ENCODE results near the gene PDE4D. TPM values are rescaled to one million over a fixed set of nuclear protein-coding genes. Genes with fewer than 3 reads are reported as not detected.

PDE4D gene
- total RNA-seq, 1 donor from 2014 or later = 39.2 TPM

DNA sequence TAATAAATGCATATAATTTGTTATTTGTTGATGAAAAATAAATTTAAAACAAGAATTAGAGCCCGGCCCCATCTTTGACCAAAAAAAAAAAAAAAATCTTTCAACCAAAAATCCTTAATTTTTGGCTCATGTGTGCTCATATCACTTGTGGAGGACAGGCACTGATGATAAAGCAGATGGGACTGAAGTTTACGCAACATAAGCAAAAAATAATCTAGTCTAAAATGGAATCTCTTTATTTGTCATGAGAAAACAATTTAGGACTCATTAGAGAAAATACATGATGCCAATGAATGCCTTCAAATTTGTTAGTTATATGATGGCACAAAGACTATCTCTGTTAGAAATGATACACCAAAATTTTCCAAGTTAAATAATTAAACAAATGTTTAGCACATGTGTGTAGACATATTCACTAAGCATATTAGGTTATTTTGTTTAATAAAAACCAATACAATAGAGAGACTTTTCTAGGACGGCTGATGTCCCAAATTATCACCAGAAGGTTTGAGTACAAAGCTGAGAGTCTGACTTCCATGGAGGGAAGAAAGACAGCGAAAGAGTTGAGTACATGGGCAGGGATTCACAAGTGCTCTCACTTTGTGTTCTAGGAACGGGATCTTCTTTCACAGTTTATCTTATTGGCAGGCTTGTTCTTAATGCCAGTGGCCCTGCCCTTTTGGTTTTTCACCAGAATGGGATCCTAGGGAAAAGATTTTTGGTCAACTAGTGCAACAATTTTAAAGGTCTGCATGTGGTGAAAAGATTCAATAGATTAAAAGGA is 689.2 kb downstream of the PDE4D start:
- Histone ChIP-seq H3K27me3 (ENCODE audit: control insufficient read depth, insufficient read depth, low read length) (no peaks in the 10 kb centered on the region), H3K4me3 (ENCODE audit: low read depth, low read length) (no peak overlapping the region), H3K36me3 (ENCODE audit: control insufficient read depth, insufficient read depth, low read length) (no peaks in the 10 kb centered on the region)
- TF ChIP-seq, protein P1, sequence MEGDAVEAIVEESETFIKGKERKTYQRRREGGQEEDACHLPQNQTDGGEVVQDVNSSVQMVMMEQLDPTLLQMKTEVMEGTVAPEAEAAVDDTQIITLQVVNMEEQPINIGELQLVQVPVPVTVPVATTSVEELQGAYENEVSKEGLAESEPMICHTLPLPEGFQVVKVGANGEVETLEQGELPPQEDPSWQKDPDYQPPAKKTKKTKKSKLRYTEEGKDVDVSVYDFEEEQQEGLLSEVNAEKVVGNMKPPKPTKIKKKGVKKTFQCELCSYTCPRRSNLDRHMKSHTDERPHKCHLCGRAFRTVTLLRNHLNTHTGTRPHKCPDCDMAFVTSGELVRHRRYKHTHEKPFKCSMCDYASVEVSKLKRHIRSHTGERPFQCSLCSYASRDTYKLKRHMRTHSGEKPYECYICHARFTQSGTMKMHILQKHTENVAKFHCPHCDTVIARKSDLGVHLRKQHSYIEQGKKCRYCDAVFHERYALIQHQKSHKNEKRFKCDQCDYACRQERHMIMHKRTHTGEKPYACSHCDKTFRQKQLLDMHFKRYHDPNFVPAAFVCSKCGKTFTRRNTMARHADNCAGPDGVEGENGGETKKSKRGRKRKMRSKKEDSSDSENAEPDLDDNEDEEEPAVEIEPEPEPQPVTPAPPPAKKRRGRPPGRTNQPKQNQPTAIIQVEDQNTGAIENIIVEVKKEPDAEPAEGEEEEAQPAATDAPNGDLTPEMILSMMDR (IDR thresholded peaks at IDR 0.05; ENCODE audit: insufficient read depth, low read length, poor library complexity, severe bottlenecking) = no peak
- DNase-seq (ENCODE audit: low read depth) = no peak

DNA sequence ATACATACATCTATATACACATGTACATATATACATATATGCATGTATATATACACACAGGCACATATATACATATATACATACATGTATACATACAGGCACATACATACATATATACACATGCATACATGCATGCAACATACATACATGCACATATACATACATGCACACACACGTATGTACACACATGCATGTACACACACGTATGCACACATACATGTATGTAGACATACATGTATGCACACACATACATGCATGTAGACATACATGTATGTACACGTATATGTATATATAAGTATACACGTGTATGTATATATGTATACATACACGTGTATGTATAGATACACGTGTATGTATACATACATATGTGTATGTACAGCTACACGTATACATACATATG is 693.7 kb downstream of the PDE4D start:
- Histone ChIP-seq H3K36me3 (ENCODE audit: control insufficient read depth, insufficient read depth, low read length) (no peaks in the 10 kb centered on the region), H3K4me3 (ENCODE audit: low read depth, low read length) (no peak overlapping the region), H3K27me3 (ENCODE audit: control insufficient read depth, insufficient read depth, low read length) (no peaks in the 10 kb centered on the region)
- TF ChIP-seq, protein P1 (IDR thresholded peaks at IDR 0.05; ENCODE audit: insufficient read depth, low read length, poor library complexity, severe bottlenecking) = no peak
- DNase-seq (ENCODE audit: low read depth) = no peak

DNA sequence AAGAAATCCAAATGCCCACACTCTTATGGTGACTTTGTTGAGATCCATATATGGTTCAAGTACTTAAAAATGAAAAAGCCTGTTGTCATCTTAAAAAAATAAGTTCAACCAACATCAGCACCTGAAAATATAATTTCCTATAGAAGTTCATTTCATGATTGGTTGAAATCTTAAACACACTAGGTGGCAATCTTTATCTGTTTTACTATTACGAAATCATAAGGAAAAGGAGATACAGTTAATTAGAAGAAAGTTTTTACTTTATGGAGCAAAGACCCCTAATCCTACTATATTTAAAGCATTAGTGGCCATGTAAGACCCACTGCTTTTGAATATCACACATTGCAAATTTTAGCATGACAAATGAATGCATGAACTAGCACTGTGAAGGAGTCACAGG is 694.7 kb downstream of the PDE4D start:
- H3K36me3 ChIP-seq (ENCODE audit: control insufficient read depth, insufficient read depth, low read length) = no peaks in the 10 kb centered on the region
- H3K4me3 ChIP-seq (ENCODE audit: low read depth, low read length) = no peak overlapping the region
- no peak for DNase-seq (ENCODE audit: low read depth)
- TF ChIP-seq, protein P1 (IDR thresholded peaks at IDR 0.05; ENCODE audit: insufficient read depth, low read length, poor library complexity, severe bottlenecking) = no peak
- H3K27me3 ChIP-seq (ENCODE audit: control insufficient read depth, insufficient read depth, low read length) = no peaks in the 10 kb centered on the region

DNA sequence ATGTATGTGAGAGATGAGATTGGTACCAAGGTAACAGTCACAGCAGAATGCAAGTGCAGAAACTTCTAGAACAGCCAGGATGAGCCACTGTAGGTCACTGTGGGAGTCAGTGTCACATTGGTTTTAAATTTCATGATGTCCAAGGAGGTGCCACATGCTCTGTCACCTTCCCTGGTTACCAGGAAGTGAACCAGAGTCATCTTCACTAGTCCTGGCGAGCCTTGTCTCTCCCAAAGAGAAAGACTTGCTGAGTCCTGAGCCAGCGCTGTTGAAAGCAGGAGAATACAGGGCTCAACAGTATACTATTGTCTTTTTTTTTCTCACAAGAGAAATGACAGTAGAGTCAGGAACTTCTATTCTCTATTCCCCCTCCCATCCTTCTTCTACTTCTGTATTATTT is 695.2 kb downstream of the PDE4D start:
- TF ChIP-seq, protein P1 (IDR thresholded peaks at IDR 0.05; ENCODE audit: insufficient read depth, low read length, poor library complexity, severe bottlenecking) = no peak

DNA sequence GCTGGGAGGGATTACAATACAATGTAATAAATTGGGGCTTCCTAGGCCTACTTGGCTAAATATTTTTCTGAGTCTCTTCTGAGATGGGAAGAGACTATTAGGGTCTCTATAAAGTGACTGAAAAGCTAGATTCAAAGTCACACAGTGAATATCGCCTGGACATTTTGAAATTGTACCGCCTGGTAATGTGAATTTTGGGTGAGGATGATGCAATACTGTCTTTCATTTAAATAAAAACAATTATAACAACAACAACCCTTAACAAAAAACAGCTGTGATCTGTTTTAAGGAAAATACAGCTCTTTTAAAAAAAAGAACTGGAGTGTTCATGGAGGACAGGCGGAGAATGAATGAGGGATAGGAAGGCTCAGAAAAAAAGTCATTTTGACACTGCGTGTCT is 695.6 kb downstream of the PDE4D start:
- TF ChIP-seq, protein P1 (IDR thresholded peaks at IDR 0.05; ENCODE audit: insufficient read depth, low read length, poor library complexity, severe bottlenecking) = no peak
- DNase-seq (ENCODE audit: low read depth) = no peak
- Histone ChIP-seq H3K27me3 (ENCODE audit: control insufficient read depth, insufficient read depth, low read length) (no peaks in the 10 kb centered on the region), H3K4me3 (ENCODE audit: low read depth, low read length) (no peak overlapping the region), H3K36me3 (ENCODE audit: control insufficient read depth, insufficient read depth, low read length) (no peaks in the 10 kb centered on the region)

More for the DNA sequence above, 695.2 kb downstream of the PDE4D start:
- Histone ChIP-seq H3K27me3 (ENCODE audit: control insufficient read depth, insufficient read depth, low read length) (no peaks in the 10 kb centered on the region), H3K36me3 (ENCODE audit: control insufficient read depth, insufficient read depth, low read length) (no peaks in the 10 kb centered on the region), H3K4me3 (ENCODE audit: low read depth, low read length) (no peak overlapping the region)
- no peak for DNase-seq (ENCODE audit: low read depth)

Data from kidney epithelial cell (primary cell).